Right cardiac atrium (tissue), 5 donors: ENCODE measurements around the gene OR52I2. TPM values are rescaled to one million over a fixed set of nuclear protein-coding genes. Genes with fewer than 3 reads are reported as not detected.

ENCODE experiments used
- ATAC-seq, 2 donors: fragments of 200-7000 bp; cut with Tn5 transposase; one replicate each; pipeline versions ENCODE4 v1.8.0 to v1.9.1; 2020; ENCODE audit warnings: moderate library complexity in 2 of 2, mild to moderate bottlenecking in 1 of 2
- DNase-seq, 3 donors: peaks; one replicate each; pipeline ENCODE4 v3.0.0-alpha.2; 2020
- H3K27ac ChIP-seq: one replicate; pipeline ENCODE4 v1.5.1; 2013; ENCODE audit warnings: mild to moderate bottlenecking, low read length, control low read depth, moderate library complexity
- H3K27me3 ChIP-seq: one replicate; pipeline ENCODE4 v1.6.1; 2013; ENCODE audit not compliant: control insufficient read depth, insufficient read depth
- H3K4me1 ChIP-seq: one replicate; pipeline ENCODE4 v1.6.1; 2013; ENCODE audit warnings: low read length; ENCODE audit not compliant: control insufficient read depth, insufficient read depth
- H3K4me3 ChIP-seq: one replicate; pipeline ENCODE4 v1.5.1; 2013; ENCODE audit warnings: low read length, control low read depth
- H3K9me3 ChIP-seq: one replicate; pipeline ENCODE4 v1.6.1; 2013; ENCODE audit warnings: low read length; ENCODE audit not compliant: control insufficient read depth
- WGBS: extraction: QIAGEN DNeasy Blood & Tissue Kit; methylation state at CpG from one replicate; pipeline ENCODE4 v1.1.7; 2013; 5-methylcytosine and 5-hydroxymethylcytosine counted together
- intact Hi-C, 4 donors: fragments of 100-400 bp; cut with DNase I; formaldehyde crosslinking; loops; one replicate each; pipeline versions ENCODE4 v1.11.0 to v1.14.0; 2022 to 2023
- polyA plus RNA-seq: library from polyadenylated mRNA; stranded (reverse); fragments of 200-250 nt; gene quantifications from one replicate; pipeline ENCODE4 v1.2.3, GENCODE V29; 2013
- total RNA-seq, 4 donors: library from RNA; stranded (reverse); fragmentation: NEBNext Ultra II Directional; extraction: Animal tissue kit (Norgen Biotek cat#: 25700); gene quantifications; one replicate each; pipeline ENCODE4 v1.2.1, GENCODE V29; 2021
- donor health status: healthy with polysubstance abuse.
- donor health status: DM: no; HTN: yes; CAD: no.
- donor health status: DM: no; HTN: no; CAD: no.
- donor health status: DM: no; HTN: yes; CAD: no; lungs with severe emphysema.
- donor health status: DM: yes; HTN: yes; CAD: no.

Gene OR52I2
- total and polyA plus RNA-seq, 5 donors, result not detected

GRCh38 chr11:4607781-4608666 is 26.5 kb downstream of the OR52I2 start, which contains the start of gene TRIM68:
TRIM68 (minus strand) TSS chr11:4608231; CDS start chr11:4605504, 2,727 bp downstream.
- Histone ChIP-seq H3K9me3 (no peaks in the 10 kb centered on the region), H3K27me3 (no peaks in the 10 kb centered on the region), H3K27ac (peak within 1 kb of the TSS; percentile 95), H3K4me1 (peaks cover 2% of the 10 kb centered on the region), H3K4me3 (peak within 1 kb of the TSS; percentile 85)
- WGBS, result 4% methylated on average over 43 of the region's 43 CpGs
- intact Hi-C loops, result no loop called here
- ATAC-seq (peak; percentile 100), DNase-seq (peak; percentile 98 to 99 (median 99))

GRCh38 chr11:4610258-4610935 is 28.9 kb downstream of the OR52I2 start:
- intact Hi-C loops, result no loop called here
- Histone ChIP-seq H3K4me1 (peaks cover 2% of the 10 kb centered on the region), H3K27me3 (no peaks in the 10 kb centered on the region), H3K4me3 (peak overlapping the region; percentile 1), H3K9me3 (no peaks in the 10 kb centered on the region), H3K27ac (peak overlapping the region; percentile 9)
- no peak for DNase-seq
- ATAC-seq, result peak; percentile 18 to 43
- WGBS, result 6% methylated on average over 3 of the region's 3 CpGs

- Histone ChIP-seq H3K4me1 (peaks cover under 1% of the 10 kb centered on the region), H3K9me3 (no peaks in the 10 kb centered on the region), H3K27me3 (no peaks in the 10 kb centered on the region), H3K4me3 (no peak overlapping the region), H3K27ac (no peak overlapping the region)
- DNase-seq (no peak), ATAC-seq (no peak)
- intact Hi-C loops, result no loop called here
- WGBS, result 89% methylated on average over 2 of the region's 2 CpGs
Measured at GRCh38 chr11:4611986-4612385, 30.4 kb downstream of the OR52I2 start.

GRCh38 chr11:4615856-4616444 is 34.4 kb downstream of the OR52I2 start:
- intact Hi-C loops, result no loop called here
- Histone ChIP-seq H3K9me3 (no peaks in the 10 kb centered on the region), H3K27me3 (no peaks in the 10 kb centered on the region), H3K4me3 (no peak overlapping the region), H3K4me1 (no peaks in the 10 kb centered on the region), H3K27ac (no peak overlapping the region)
- ATAC-seq (no peak), DNase-seq (no peak)

DNA sequence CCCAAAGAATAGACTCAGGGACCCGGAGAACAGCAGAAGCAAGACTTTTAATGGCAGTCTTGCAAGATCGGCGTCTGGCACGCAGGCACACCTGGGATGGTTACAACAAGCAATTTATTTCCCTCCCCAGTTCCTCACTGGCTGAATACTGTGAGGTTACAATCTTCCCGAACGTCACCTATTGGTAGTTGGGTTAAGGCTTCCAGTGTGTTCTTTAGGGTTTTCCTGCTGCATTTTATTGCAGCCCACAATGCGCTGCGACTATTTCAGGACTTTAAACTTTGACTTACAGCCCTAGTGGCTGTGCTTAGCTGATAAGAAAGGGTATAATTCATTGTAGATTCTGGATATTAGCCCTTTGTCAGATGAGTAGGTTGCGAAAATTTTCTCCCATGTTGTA is 38.0 kb downstream of the OR52I2 start:
- 83% methylated on average over 9 of the region's 9 CpGs for WGBS
- ATAC-seq, result no peak
- intact Hi-C loops, result no loop called here
- Histone ChIP-seq H3K9me3 (no peaks in the 10 kb centered on the region), H3K4me1 (no peaks in the 10 kb centered on the region), H3K4me3 (no peak overlapping the region), H3K27me3 (no peaks in the 10 kb centered on the region), H3K27ac (no peak overlapping the region)
- DNase-seq, result no peak

DNA sequence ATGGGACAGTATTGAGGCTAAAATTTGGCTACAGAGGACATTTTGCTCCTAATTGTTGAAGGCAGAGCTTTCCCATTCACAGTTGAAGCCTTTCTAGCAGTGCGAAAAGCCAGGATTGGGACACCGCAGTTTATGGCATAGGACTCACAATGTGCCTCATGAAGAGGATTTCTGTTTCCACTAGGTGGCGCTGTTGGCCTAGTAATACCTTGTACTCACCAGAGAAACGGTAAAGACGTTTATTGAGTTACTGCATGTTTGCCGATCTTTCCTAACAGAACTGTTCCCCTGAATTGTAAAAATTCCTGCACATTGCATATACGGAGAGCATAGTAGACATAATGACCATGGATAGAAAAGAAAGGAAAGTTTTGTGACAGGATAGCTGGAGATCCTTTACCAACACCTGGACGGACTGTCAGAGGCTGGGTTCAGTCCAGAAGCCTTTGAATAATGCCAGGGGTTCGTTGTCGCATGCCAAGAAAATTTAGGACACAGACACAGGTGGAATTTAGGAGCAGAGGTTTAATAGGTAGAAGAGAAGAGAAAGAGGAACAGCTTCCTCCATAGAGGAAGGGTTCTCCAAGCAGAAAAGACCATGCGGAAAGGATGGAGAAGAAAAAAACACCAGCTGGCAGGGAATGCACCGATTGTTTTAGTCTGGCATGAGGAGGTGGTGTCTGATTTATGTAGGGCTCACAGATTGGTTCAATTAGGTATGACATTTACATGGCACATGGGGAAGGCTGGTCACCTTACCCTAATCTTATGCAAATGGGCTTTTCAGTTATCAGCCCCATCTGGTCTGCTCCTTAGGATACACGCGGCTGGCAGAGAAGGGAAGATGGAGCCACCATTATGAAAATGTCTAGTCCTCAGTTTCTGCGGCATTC is 44.9 kb downstream of the OR52I2 start:
- Histone ChIP-seq H3K27ac (no peak overlapping the region), H3K9me3 (no peaks in the 10 kb centered on the region), H3K27me3 (no peaks in the 10 kb centered on the region), H3K4me3 (no peak overlapping the region), H3K4me1 (no peaks in the 10 kb centered on the region)
- DNase-seq (no peak), ATAC-seq (peak in 1 of 2 donors; percentile 59)
- 39% methylated on average over 15 of the region's 15 CpGs for WGBS
- intact Hi-C loops, result no loop called here

DNA sequence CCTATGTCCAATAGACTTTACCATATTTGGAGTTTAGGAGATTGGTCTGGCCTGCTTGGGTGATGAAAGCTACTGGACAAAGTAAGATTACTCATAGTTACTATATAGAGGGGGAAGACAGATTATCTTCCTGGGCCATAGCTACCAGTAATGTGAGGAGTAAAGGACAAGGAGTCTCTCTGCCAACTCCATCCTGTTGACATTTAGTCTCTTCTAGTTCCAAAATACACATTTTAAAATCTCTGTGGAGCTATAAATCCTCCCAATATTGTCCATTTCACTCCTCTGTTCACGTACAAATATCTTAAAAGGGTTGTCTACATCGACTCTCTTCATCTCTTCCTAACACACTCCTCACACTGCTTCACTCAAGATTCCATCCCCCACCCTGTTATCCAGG is 54.6 kb downstream of the OR52I2 start:
- no peak for DNase-seq
- 57% methylated on average over 2 of the region's 2 CpGs for WGBS
- Histone ChIP-seq H3K27me3 (no peaks in the 10 kb centered on the region), H3K9me3 (no peaks in the 10 kb centered on the region), H3K4me1 (no peaks in the 10 kb centered on the region), H3K27ac (no peak overlapping the region), H3K4me3 (no peak overlapping the region)
- intact Hi-C loops, result loop anchor here in 3 of 4 donors (2.0 to 5.0 kb wide), 4 partner anchors 191 to 371 kb away; no protein-coding TSS in a partner anchor
- ATAC-seq, result no peak

DNA sequence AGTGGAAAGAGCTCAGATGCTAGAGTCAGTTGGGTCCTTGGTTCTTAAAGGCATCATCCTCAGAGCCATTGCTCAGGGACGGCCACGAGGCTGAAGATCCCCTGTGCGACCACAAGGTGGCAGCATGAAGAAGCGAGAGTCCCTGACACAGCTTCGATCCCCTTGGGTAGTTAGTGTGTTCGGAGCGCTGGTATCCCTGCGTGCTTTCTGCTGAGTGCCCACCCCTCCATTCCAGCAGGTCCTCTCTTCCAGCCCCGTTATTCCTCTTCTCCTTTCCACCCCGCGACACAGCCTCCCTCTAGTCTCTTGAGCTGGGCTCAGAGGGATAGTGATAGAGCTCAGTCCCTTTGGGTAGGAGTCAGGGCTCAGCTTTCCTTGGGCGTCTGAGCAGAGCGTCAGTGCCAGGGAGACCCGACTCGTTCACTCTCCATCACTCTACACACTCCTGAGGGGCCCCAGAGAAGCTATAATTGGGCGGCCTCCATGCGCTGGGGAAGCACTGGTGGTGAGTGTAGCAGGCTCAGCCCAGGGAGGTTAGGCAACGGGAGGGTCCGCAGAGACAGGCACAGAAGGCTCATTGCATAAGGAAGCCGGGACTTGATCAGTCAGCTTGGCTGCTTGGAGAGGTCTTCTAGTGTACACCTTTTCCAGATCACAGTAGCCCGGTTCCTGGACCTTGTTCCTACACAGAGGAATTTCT is 55.6 kb downstream of the OR52I2 start, which contains the start of gene OR51D1:
TSS of gene OR51D1 (plus strand) at position 516 of the 700 bp plus-strand sequence. CDS start 2,314 bp downstream, outside the sequence.
- no peaks in the 10 kb centered on the region for H3K4me1 ChIP-seq
- DNase-seq, result peak; percentile 68 to 83 (median 82)
- intact Hi-C loops, result loop anchor here in 3 of 4 donors (2.0 to 5.0 kb wide), 4 partner anchors 190 to 370 kb away; no protein-coding TSS in a partner anchor
- ATAC-seq, result peak; percentile 94
- 31% methylated on average over 21 of the region's 21 CpGs for WGBS
- no peak within 1 kb of the TSS for H3K27ac ChIP-seq
- no peaks in the 10 kb centered on the region for H3K27me3 ChIP-seq
- peak within 1 kb of the TSS; percentile 1 for H3K4me3 ChIP-seq
- no peaks in the 10 kb centered on the region for H3K9me3 ChIP-seq

DNA sequence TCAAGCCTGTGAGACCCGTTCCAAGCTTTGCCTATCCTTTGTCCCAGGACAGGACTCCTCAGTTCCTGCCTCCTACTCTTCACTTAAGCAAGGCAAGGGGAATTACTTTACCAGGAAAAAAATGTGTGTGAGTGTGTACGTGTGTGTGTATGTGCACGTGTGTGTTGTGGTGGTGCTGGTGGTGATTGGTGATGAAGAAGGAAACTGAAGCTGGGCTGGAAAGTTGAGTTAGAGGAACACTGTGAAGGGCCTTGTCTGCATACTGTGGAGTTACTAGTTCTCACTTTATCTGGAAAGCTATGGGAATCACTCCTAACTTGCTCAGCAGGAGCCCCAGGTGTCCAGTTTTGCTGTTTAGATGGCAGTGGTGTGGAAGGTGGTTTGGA is 56.1 kb downstream of the OR52I2 start:
- ATAC-seq (no peak), DNase-seq (no peak)
- H3K9me3 ChIP-seq, result no peaks in the 10 kb centered on the region
- no peaks in the 10 kb centered on the region for H3K4me1 ChIP-seq
- WGBS, result 82% methylated on average over 3 of the region's 3 CpGs
- no peaks in the 10 kb centered on the region for H3K27me3 ChIP-seq
- no peak overlapping the region for H3K4me3 ChIP-seq
- H3K27ac ChIP-seq, result no peak overlapping the region
- intact Hi-C loops, result loop anchor here in 3 of 4 donors (2.0 to 5.0 kb wide), 4 partner anchors 189 to 370 kb away; no protein-coding TSS in a partner anchor

- WGBS, result 92% methylated on average over 6 of the region's 6 CpGs
- Histone ChIP-seq H3K9me3 (no peaks in the 10 kb centered on the region), H3K4me1 (no peaks in the 10 kb centered on the region), H3K27ac (no peak overlapping the region), H3K4me3 (no peak overlapping the region), H3K27me3 (no peaks in the 10 kb centered on the region)
- ATAC-seq (no peak), DNase-seq (no peak)
- intact Hi-C loops, result loop anchor here in 3 of 4 donors (5.0 kb wide), 3 partner anchors 187 to 367 kb away; no protein-coding TSS in a partner anchor
Measured at GRCh38 chr11:4639931-4640330, 58.4 kb downstream of the OR52I2 start.
